ENCODE results near the gene ITSN2. TPM values are rescaled to one million over a fixed set of nuclear protein-coding genes. Genes with fewer than 3 reads are reported as not detected.

ITSN2 gene
- polyA plus RNA-seq, 1 donor (not counting 4 experiments of a cell fraction or from before 2014, with no cell fraction given), result 19.7 TPM

DNA sequence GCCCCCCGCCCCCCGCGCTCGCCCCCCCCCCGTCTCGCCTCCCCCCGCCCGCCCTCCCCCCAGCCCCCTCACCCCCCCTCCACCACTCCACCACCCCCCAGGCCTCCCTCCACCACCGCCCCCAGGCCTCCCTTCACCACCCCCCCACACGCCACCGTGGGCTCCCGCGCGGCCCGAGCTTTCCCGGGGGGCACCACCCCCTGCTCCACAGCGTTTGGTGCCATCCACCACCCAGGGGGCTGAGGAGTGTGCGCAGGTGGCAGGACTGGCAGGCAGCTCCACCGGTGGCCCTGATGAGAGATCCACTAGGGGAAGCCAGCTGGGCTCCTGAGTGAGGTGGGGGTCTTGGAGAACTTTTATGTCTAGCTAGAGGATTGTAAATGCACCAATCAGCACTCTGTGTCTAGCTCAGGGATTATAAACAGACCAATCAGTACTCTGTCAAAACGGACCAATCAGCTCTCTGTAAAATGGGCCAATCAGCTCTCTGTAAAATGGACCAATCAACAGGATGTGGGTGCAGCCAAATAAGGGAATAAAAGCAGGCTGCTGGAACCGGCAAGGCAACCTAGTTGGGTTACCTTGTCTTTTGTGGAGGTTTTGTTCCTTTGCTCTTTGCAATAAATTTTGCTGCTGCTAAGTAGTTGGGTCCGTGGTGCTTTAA is 43.0 kb upstream of the ITSN2 start:
- Histone ChIP-seq H4K20me1 (ENCODE audit: control insufficient read depth, extremely low read depth, insufficient read depth, low read length) (no peaks in the 10 kb centered on the region), H3K27ac (ENCODE audit: control insufficient read depth, insufficient read depth, low read length) (no peak overlapping the region), H3K9me1 (ENCODE audit: control insufficient read depth, extremely low read depth, insufficient read depth, low read length) (no peaks in the 10 kb centered on the region), H3K4me1 (ENCODE audit: control insufficient read depth, extremely low read depth, insufficient read depth, low read length) (no peaks in the 10 kb centered on the region), H3K4me2 (ENCODE audit: control insufficient read depth, extremely low read depth, insufficient read depth, low read depth, low read length) (no peak overlapping the region), H3K36me3 (ENCODE audit: control insufficient read depth in 2 of 2, extremely low read depth in 1 of 2, insufficient read depth in 2 of 2, low read length in 2 of 2) (no peaks in the 10 kb centered on the region), H3K9me3 (ENCODE audit: control insufficient read depth, low read depth, low read length) (no peaks in the 10 kb centered on the region), H3K9ac (ENCODE audit: control insufficient read depth, extremely low read depth, insufficient read depth, low read length) (no peak overlapping the region), H3K79me2 (ENCODE audit: control insufficient read depth, insufficient read depth, low read length) (no peaks in the 10 kb centered on the region), H2AFZ (ENCODE audit: control insufficient read depth, low read length) (no peak overlapping the region), H3K4me3 (ENCODE audit: control insufficient read depth in 2 of 3, extremely low read depth in 1 of 3, insufficient read depth in 2 of 3, low read depth in 1 of 3, low read length in 3 of 3) (no peak overlapping the region), H3K27me3 (ENCODE audit: control insufficient read depth, extremely low read depth, insufficient read depth, low read length) (peaks cover 11% of the 10 kb centered on the region)
- dilution Hi-C loops (cut with MboI; ENCODE audit: extremely low pct_ligation_motif_present, low sequenced_read_pairs), result no loop called here
- no peak for FAIRE-seq
- TF ChIP-seq, protein P1, sequence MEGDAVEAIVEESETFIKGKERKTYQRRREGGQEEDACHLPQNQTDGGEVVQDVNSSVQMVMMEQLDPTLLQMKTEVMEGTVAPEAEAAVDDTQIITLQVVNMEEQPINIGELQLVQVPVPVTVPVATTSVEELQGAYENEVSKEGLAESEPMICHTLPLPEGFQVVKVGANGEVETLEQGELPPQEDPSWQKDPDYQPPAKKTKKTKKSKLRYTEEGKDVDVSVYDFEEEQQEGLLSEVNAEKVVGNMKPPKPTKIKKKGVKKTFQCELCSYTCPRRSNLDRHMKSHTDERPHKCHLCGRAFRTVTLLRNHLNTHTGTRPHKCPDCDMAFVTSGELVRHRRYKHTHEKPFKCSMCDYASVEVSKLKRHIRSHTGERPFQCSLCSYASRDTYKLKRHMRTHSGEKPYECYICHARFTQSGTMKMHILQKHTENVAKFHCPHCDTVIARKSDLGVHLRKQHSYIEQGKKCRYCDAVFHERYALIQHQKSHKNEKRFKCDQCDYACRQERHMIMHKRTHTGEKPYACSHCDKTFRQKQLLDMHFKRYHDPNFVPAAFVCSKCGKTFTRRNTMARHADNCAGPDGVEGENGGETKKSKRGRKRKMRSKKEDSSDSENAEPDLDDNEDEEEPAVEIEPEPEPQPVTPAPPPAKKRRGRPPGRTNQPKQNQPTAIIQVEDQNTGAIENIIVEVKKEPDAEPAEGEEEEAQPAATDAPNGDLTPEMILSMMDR (optimal IDR thresholded peaks at IDR 0.05 in 1 of 3, IDR thresholded peaks at IDR 0.05 in 1 of 3, conservative IDR thresholded peaks at IDR 0.05 in 1 of 3; ENCODE audit: extremely low read depth in 1 of 3, insufficient read depth in 2 of 3, low read length in 3 of 3), result no peak
- TF ChIP-seq EZH2 (IDR thresholded peaks at IDR 0.05; ENCODE audit: low read length), result no peak
- no peak for DNase-seq (ENCODE audit: low read depth, low spot score)

DNA sequence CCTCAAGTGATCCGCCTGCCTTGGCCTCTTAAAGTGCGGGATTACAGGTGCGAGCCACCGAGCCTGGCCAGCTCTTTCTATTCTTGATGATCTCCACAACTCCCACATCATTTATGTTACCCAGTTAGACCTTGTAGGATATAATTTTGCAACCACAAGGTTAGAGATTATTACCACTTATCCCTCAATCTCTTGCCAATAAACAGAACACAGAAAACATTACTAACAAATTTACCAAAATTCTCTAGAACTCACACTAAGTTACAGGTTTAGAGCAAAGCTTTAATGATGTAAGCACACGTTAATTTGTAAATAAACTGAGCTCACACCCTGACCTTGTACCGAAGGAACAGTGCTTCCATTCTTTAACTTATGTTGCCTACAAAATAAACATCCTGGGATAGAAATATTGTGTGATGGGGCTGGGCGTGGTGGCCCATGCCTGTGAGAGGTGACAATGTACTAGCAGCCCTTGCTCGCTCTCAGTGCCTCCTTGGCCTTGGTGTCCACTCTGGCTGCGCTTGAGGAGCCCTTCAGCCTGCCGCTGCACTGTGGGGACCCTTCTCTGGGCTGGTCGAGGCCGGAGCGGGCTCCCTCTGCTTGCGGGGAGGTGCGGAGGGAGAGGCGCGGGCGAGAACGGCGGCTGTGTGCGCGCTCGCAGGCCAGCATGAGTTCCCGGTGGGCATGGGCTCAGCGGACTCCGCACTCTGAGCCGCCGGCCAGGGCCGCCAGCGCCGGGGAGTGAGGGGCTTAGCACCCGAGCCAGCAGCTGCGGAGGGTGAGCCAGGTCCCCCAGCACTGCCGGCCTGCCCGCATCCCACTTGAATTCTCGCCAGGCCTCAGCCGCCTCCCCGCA is 42.1 kb upstream of the ITSN2 start:
- Histone ChIP-seq H3K4me2 (ENCODE audit: control insufficient read depth, extremely low read depth, insufficient read depth, low read depth, low read length) (no peak overlapping the region), H3K27me3 (ENCODE audit: control insufficient read depth, extremely low read depth, insufficient read depth, low read length) (peaks cover 11% of the 10 kb centered on the region), H3K4me1 (ENCODE audit: control insufficient read depth, extremely low read depth, insufficient read depth, low read length) (no peaks in the 10 kb centered on the region), H3K4me3 (ENCODE audit: control insufficient read depth in 2 of 3, extremely low read depth in 1 of 3, insufficient read depth in 2 of 3, low read depth in 1 of 3, low read length in 3 of 3) (no peak overlapping the region), H3K9me1 (ENCODE audit: control insufficient read depth, extremely low read depth, insufficient read depth, low read length) (no peaks in the 10 kb centered on the region), H3K9me3 (ENCODE audit: control insufficient read depth, low read depth, low read length) (no peaks in the 10 kb centered on the region), H3K79me2 (ENCODE audit: control insufficient read depth, insufficient read depth, low read length) (no peaks in the 10 kb centered on the region), H4K20me1 (ENCODE audit: control insufficient read depth, extremely low read depth, insufficient read depth, low read length) (no peaks in the 10 kb centered on the region), H3K27ac (ENCODE audit: control insufficient read depth, insufficient read depth, low read length) (no peak overlapping the region), H3K36me3 (ENCODE audit: control insufficient read depth in 2 of 2, extremely low read depth in 1 of 2, insufficient read depth in 2 of 2, low read length in 2 of 2) (no peaks in the 10 kb centered on the region), H2AFZ (ENCODE audit: control insufficient read depth, low read length) (no peak overlapping the region), H3K9ac (ENCODE audit: control insufficient read depth, extremely low read depth, insufficient read depth, low read length) (no peak overlapping the region)
- FAIRE-seq, result no peak
- TF ChIP-seq, protein P1 (optimal IDR thresholded peaks at IDR 0.05 in 1 of 3, IDR thresholded peaks at IDR 0.05 in 1 of 3, conservative IDR thresholded peaks at IDR 0.05 in 1 of 3; ENCODE audit: extremely low read depth in 1 of 3, insufficient read depth in 2 of 3, low read length in 3 of 3), result no peak
- no peak for TF ChIP-seq EZH2 (IDR thresholded peaks at IDR 0.05; ENCODE audit: low read length)
- dilution Hi-C loops (cut with MboI; ENCODE audit: extremely low pct_ligation_motif_present, low sequenced_read_pairs), result no loop called here
- no peak for DNase-seq (ENCODE audit: low read depth, low spot score)

Data from keratinocyte (primary cell).